Tibial nerve (tissue), 4 donors: ENCODE data around the gene RAP1GAP2. TPM values are rescaled to one million over a fixed set of nuclear protein-coding genes. Genes with fewer than 3 reads are reported as not detected.

Source experiments
- DNase-seq, 2 donors: peaks; one replicate each; pipeline ENCODE4 v3.0.0-alpha.2; 2019; ENCODE audit warnings: low spot score in 2 of 2
- H3K27ac ChIP-seq, 4 donors: fragments of 200-600 bp; sonication (generic) in 3 of 4; one replicate each; pipeline ENCODE4 v1.5.1; 2017 to 2019; ENCODE audit warnings: mild to moderate bottlenecking in 1 of 4
- H3K27me3 ChIP-seq, 2 donors: fragments of 200-600 bp; sonication (generic) in 1 of 2; one replicate each; pipeline versions ENCODE4 v1.5.1 to v1.6.0; 2017 to 2019
- H3K36me3 ChIP-seq, 3 donors: fragments of 200-600 bp; sonication (generic); one replicate each; pipeline ENCODE4 v1.5.1; 2018 to 2019
- H3K4me1 ChIP-seq, 4 donors: fragments of 200-600 bp; sonication (generic) in 3 of 4; one replicate each; pipeline ENCODE4 v1.5.1; 2017 to 2019
- H3K4me3 ChIP-seq, 4 donors: fragments of 200-600 bp; sonication (generic) in 3 of 4; one replicate each; pipeline ENCODE4 v1.5.1; 2017 to 2019; ENCODE audit warnings: mild to moderate bottlenecking in 1 of 4, moderate library complexity in 1 of 4
- H3K9me3 ChIP-seq, 4 donors: fragments of 200-600 bp; sonication (generic) in 3 of 4; one replicate each; pipeline ENCODE4 v1.5.1; 2017 to 2019
- EP300 ChIP-seq, 2 donors: sonication (generic); formaldehyde crosslinking; IDR thresholded peaks; one replicate each; pipeline ENCODE4 v1.6.1; 2017; ENCODE audit warnings: antibody characterized with exemption in 2 of 2, mild to moderate bottlenecking in 1 of 2
- POLR2A ChIP-seq, 2 donors: fragments of 450-650 bp; IDR thresholded peaks; one replicate each; pipeline ENCODE4 v1.6.1; 2017; ENCODE audit warnings: antibody characterized with exemption in 2 of 2, mild to moderate bottlenecking in 2 of 2, moderate library complexity in 2 of 2
- WGBS, 2 donors: methylation state at CpG; one replicate each; pipeline ENCODE4 v1.1.5; 2018; 5-methylcytosine and 5-hydroxymethylcytosine counted together
- total RNA-seq, 4 donors: library from RNA; depleted of rRNA; stranded (reverse); fragments of >200 nt; gene quantifications; one replicate each; pipeline ENCODE4 v1.1.0, GENCODE V29; 2016
- TF ChIP-seq, protein P1 (sequence below), 5 experiments: fragments of 200-600 bp in 3 of 5; fragments of 450-650 bp in 2 of 5; sonication (generic) in 3 of 5; IDR thresholded peaks; one replicate each; pipeline ENCODE4 v1.5.1; 2016 to 2019; ENCODE audit warnings: antibody characterized with exemption in 5 of 5, mild to moderate bottlenecking in 3 of 5, moderate library complexity in 2 of 5

The RAP1GAP2 gene
- total RNA-seq, 4 donors from 2014 or later = 5.4 to 18.2 (median 11.9) TPM

DNA sequence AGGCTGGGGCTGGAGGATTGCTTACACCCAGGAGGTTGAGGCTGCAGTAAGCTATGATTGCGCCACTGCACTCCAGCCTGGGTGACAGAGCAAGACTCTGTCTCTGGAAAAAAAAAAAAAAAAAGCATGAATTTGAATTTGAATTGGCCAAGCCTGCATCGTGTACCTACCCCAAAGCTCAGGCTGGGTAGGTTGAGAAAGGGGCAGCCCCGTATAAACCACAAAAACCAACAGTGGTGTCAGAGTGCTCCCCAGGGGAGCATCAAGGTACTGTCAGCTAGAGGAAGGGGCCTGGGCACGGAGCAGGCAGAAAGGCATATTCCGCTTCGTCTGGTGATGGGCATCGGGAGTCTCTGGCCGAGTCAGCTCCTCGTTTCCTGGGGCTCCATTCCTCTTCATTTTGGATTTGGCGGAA, 40.9 kb downstream of the RAP1GAP2 start:
- Histone ChIP-seq H3K4me1 (no peaks in the 10 kb centered on the region), H3K4me3 (no peak overlapping the region), H3K36me3 (no peaks in the 10 kb centered on the region), H3K9me3 (no peaks in the 10 kb centered on the region), H3K27ac (no peak overlapping the region), H3K27me3 (no peaks in the 10 kb centered on the region)
- DNase-seq = no peak
- no peak for TF ChIP-seq POLR2A (IDR thresholded peaks at IDR 0.05)
- TF ChIP-seq, protein P1, sequence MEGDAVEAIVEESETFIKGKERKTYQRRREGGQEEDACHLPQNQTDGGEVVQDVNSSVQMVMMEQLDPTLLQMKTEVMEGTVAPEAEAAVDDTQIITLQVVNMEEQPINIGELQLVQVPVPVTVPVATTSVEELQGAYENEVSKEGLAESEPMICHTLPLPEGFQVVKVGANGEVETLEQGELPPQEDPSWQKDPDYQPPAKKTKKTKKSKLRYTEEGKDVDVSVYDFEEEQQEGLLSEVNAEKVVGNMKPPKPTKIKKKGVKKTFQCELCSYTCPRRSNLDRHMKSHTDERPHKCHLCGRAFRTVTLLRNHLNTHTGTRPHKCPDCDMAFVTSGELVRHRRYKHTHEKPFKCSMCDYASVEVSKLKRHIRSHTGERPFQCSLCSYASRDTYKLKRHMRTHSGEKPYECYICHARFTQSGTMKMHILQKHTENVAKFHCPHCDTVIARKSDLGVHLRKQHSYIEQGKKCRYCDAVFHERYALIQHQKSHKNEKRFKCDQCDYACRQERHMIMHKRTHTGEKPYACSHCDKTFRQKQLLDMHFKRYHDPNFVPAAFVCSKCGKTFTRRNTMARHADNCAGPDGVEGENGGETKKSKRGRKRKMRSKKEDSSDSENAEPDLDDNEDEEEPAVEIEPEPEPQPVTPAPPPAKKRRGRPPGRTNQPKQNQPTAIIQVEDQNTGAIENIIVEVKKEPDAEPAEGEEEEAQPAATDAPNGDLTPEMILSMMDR (IDR thresholded peaks at IDR 0.05) = no peak
- no peak for TF ChIP-seq EP300 (IDR thresholded peaks at IDR 0.05)
- 62 to 64% methylated on average over 10 of the region's 10 CpGs for WGBS, 2 donors

DNA sequence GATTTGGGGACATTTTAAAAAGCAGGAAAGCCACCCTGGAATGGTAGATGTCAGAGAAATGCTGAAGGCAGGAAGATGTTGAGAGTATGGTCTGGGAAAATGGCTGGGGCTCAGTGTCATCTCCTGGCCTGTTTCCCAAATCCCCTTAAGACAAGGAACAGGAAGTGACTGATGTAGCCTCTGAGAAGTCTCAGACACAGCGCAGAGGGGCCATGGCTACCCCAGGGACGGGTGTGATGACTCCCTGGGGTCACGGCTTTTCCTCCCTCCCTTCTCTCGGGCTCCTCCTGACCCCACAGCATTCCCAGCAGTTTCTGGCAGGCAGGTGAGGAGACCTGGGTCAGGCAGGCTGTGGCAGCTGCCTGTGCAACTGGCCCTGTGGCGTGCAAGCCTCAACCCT, 45.4 kb downstream of the RAP1GAP2 start:
- Histone ChIP-seq H3K9me3 (no peaks in the 10 kb centered on the region), H3K36me3 (no peaks in the 10 kb centered on the region), H3K27ac (no peak overlapping the region), H3K4me1 (no peaks in the 10 kb centered on the region), H3K27me3 (peaks cover 0 to 7% of the 10 kb centered on the region in 2 donors), H3K4me3 (no peak overlapping the region)
- no peak for DNase-seq
- 50 to 51% methylated on average over 5 of the region's 5 CpGs for WGBS, 2 donors
- TF ChIP-seq POLR2A (IDR thresholded peaks at IDR 0.05) (no peak), EP300 (IDR thresholded peaks at IDR 0.05) (no peak)
- TF ChIP-seq, protein P1 (IDR thresholded peaks at IDR 0.05) = no peak

DNA sequence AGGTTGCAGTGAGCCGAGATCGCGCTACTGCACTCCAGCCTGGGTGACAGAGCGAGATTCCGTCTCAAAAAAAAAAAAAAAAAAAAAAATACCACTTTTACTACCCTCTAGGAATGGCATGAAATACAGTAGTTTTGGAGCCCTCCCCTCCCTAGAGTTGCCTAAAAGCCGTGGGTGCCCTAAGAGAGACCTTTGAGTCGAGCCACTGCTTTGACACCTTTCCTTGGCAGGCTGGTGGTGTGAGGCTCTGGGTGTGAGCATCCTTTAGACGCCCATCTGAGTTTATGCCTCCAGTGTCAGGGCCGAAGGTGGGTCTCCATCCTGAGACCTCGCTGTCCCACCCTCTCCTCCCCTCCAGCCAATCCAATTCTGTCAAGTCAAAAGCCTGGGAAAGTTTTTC, 46.2 kb downstream of the RAP1GAP2 start:
- no peak overlapping the region for H3K27ac ChIP-seq
- H3K9me3 ChIP-seq = no peaks in the 10 kb centered on the region
- TF ChIP-seq EP300 (IDR thresholded peaks at IDR 0.05) (no peak), POLR2A (IDR thresholded peaks at IDR 0.05) (no peak)
- TF ChIP-seq, protein P1 (IDR thresholded peaks at IDR 0.05) = no peak
- no peak overlapping the region for H3K4me3 ChIP-seq
- DNase-seq = no peak
- H3K36me3 ChIP-seq = no peaks in the 10 kb centered on the region
- 82 to 88% methylated on average over 10 of the region's 10 CpGs for WGBS, 2 donors
- H3K27me3 ChIP-seq = peaks cover 0 to 7% of the 10 kb centered on the region in 2 donors
- H3K4me1 ChIP-seq = no peaks in the 10 kb centered on the region

DNA sequence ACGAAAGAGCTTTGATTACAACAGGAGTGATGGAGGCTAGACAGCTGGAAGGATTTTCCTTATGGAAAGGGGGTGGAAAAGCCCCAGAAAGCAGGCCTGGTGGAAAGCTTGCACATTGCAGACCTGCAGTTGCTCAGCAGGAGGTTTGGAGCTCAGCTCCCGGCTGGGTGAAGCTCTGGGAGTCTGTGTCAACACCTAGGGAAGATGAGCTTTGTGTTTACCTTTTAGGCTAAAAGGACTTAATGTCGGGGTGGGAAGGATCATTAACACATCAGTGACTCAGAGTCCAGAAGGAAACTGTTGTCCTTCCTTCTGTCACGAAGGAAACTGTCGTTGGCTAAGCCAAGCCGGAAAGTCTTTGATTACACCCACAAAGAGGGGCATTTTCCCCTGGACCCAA, 48.2 kb downstream of the RAP1GAP2 start:
- Histone ChIP-seq H3K27ac (no peak overlapping the region), H3K4me3 (no peak overlapping the region), H3K9me3 (no peaks in the 10 kb centered on the region), H3K36me3 (no peaks in the 10 kb centered on the region), H3K4me1 (peaks cover 0 to 14% (median 0%) of the 10 kb centered on the region in 4 donors), H3K27me3 (peaks cover 0 to 11% of the 10 kb centered on the region in 2 donors)
- WGBS, 2 donors = 27 to 38% methylated on average over 6 of the region's 6 CpGs
- no peak for DNase-seq
- TF ChIP-seq EP300 (IDR thresholded peaks at IDR 0.05) = no peak
- TF ChIP-seq POLR2A (IDR thresholded peaks at IDR 0.05) = no peak
- TF ChIP-seq, protein P1 (IDR thresholded peaks at IDR 0.05) = no peak

DNA sequence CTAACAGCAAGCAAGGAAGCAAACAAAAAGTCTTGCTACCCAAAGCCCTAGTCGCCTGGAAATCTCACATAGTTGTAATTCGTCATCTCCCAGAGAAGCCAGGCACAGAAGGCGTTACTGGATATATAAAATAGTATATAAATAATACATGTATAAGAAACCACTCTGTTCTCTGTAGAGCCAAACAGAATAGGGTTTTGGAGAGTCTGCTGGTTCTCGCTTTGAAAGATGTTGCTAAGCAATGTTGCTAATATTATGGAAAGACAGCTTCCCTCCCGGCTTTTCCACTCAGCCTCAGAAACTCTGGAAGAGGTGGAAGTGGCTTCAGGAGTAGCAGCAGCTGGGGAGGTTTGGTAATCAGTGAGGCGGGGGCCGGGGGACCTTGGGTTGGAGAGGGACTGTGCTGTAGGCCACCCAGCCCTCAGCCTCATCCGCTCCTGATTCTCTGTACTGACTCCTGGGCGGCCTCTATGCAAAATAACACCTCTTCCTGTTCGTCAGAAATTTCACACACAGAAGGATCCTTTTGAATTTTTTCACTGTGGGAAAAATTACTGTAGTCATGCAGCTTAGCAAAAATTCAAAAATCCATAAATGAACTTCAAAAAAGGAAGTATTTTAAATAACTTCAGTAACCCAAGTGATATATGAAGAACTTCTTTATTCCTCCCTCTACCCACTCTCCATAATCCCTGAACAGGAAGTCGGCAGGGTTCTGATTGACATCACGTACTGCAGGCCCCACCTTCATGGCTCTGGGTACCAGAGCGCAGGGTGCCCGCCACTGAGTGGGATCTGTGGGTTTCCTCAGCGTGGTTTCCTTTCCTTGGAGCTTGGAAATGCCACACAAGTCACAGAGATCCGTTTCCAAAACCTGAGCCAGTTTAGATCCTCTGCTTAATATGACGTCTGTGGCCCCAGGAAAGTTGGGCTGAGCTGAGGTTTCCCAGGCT, 51.4 kb downstream of the RAP1GAP2 start:
- H3K9me3 ChIP-seq = no peaks in the 10 kb centered on the region
- DNase-seq = no peak
- H3K27me3 ChIP-seq = peaks cover 0 to 11% of the 10 kb centered on the region in 2 donors
- 66 to 67% methylated on average over 17 of the region's 17 CpGs for WGBS, 2 donors
- no peak for TF ChIP-seq EP300 (IDR thresholded peaks at IDR 0.05)
- TF ChIP-seq POLR2A (IDR thresholded peaks at IDR 0.05) = no peak
- TF ChIP-seq, protein P1 (IDR thresholded peaks at IDR 0.05) = no peak
- H3K36me3 ChIP-seq = no peaks in the 10 kb centered on the region
- no peak overlapping the region for H3K27ac ChIP-seq
- H3K4me1 ChIP-seq = peaks cover 0 to 17% (median under 1%) of the 10 kb centered on the region in 4 donors
- H3K4me3 ChIP-seq = no peak overlapping the region
